Glutamatergic neuron (in vitro differentiated cells): ENCODE data around the gene LTB4R2. TPM values are rescaled to one million over a fixed set of nuclear protein-coding genes. Genes with fewer than 3 reads are reported as not detected.

Experiments
- DNase-seq: peaks from one replicate; pipeline ENCODE4 v3.0.0; 2022
- H3K27ac Mint-ChIP-seq: one replicate; pipeline ENCODE4 v1.8.0; 2020; ENCODE audit warnings: mild to moderate bottlenecking, mixed read lengths, inconsistent platforms; ENCODE audit not compliant: unreplicated experiment
- H3K27me3 Mint-ChIP-seq: one replicate; pipeline ENCODE4 v1.8.0; 2020; ENCODE audit warnings: mild to moderate bottlenecking, moderate library complexity, mixed read lengths, inconsistent platforms; ENCODE audit not compliant: unreplicated experiment
- H3K36me3 Mint-ChIP-seq: one replicate; pipeline ENCODE4 v1.8.0; 2020; ENCODE audit warnings: mild to moderate bottlenecking, mixed read lengths, inconsistent platforms; ENCODE audit not compliant: unreplicated experiment
- H3K4me1 Mint-ChIP-seq: one replicate; pipeline ENCODE4 v1.8.0; 2020; ENCODE audit warnings: mild to moderate bottlenecking, low read depth, mixed read lengths, inconsistent platforms; ENCODE audit not compliant: unreplicated experiment
- H3K4me3 Mint-ChIP-seq: one replicate; pipeline ENCODE4 v1.8.0; 2020; ENCODE audit warnings: mild to moderate bottlenecking, mixed read lengths, inconsistent platforms; ENCODE audit not compliant: unreplicated experiment
- H3K9me3 Mint-ChIP-seq: one replicate; pipeline ENCODE4 v1.8.0; 2020; ENCODE audit warnings: mild to moderate bottlenecking, moderate library complexity, mixed read lengths, inconsistent platforms; ENCODE audit not compliant: unreplicated experiment
- total RNA-seq: library from RNA; stranded (reverse); fragmentation: NEBNext Ultra II Directional; extraction: Animal tissue kit (Norgen Biotek cat#: 25700); gene quantifications from one replicate; pipeline ENCODE4 v1.2.1, GENCODE V29; 2021; ENCODE audit not compliant: unreplicated experiment
- TF ChIP-seq, protein P1 (sequence below): fragments of 200-600 bp; sonication (generic); IDR thresholded peaks from one replicate; pipeline ENCODE4 v1.5.0; 2021; ENCODE audit not compliant: partially characterized antibody, unreplicated experiment

LTB4R2 gene
- total RNA-seq, 1 donor from 2014 or later = 8.9 TPM

DNA sequence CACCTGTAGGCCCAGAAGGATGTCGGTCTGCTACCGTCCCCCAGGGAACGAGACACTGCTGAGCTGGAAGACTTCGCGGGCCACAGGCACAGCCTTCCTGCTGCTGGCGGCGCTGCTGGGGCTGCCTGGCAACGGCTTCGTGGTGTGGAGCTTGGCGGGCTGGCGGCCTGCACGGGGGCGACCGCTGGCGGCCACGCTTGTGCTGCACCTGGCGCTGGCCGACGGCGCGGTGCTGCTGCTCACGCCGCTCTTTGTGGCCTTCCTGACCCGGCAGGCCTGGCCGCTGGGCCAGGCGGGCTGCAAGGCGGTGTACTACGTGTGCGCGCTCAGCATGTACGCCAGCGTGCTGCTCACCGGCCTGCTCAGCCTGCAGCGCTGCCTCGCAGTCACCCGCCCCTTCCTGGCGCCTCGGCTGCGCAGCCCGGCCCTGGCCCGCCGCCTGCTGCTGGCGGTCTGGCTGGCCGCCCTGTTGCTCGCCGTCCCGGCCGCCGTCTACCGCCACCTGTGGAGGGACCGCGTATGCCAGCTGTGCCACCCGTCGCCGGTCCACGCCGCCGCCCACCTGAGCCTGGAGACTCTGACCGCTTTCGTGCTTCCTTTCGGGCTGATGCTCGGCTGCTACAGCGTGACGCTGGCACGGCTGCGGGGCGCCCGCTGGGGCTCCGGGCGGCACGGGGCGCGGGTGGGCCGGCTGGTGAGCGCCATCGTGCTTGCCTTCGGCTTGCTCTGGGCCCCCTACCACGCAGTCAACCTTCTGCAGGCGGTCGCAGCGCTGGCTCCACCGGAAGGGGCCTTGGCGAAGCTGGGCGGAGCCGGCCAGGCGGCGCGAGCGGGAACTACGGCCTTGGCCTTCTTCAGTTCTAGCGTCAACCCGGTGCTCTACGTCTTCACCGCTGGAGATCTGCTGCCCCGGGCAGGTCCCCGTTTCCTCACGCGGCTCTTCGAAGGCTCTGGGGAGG, 985 bp downstream of the LTB4R2 start, which contains the start of gene LTB4R:
LTB4R (plus strand) TSS at position 857 of the 959 bp plus-strand sequence. CDS start 4,150 bp downstream, outside the sequence.
- Mint-ChIP-seq H3K9me3 (peaks cover 4% of the 10 kb centered on the region), H3K4me1 (peaks cover 2% of the 10 kb centered on the region), H3K36me3 (no peaks in the 10 kb centered on the region), H3K27ac (peak within 1 kb of the TSS; percentile 48), H3K27me3 (peaks cover 17% of the 10 kb centered on the region), H3K4me3 (peak within 1 kb of the TSS; percentile 73)
- TF ChIP-seq, protein P1, sequence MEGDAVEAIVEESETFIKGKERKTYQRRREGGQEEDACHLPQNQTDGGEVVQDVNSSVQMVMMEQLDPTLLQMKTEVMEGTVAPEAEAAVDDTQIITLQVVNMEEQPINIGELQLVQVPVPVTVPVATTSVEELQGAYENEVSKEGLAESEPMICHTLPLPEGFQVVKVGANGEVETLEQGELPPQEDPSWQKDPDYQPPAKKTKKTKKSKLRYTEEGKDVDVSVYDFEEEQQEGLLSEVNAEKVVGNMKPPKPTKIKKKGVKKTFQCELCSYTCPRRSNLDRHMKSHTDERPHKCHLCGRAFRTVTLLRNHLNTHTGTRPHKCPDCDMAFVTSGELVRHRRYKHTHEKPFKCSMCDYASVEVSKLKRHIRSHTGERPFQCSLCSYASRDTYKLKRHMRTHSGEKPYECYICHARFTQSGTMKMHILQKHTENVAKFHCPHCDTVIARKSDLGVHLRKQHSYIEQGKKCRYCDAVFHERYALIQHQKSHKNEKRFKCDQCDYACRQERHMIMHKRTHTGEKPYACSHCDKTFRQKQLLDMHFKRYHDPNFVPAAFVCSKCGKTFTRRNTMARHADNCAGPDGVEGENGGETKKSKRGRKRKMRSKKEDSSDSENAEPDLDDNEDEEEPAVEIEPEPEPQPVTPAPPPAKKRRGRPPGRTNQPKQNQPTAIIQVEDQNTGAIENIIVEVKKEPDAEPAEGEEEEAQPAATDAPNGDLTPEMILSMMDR = no peak
- DNase-seq = peak; percentile 82

DNA sequence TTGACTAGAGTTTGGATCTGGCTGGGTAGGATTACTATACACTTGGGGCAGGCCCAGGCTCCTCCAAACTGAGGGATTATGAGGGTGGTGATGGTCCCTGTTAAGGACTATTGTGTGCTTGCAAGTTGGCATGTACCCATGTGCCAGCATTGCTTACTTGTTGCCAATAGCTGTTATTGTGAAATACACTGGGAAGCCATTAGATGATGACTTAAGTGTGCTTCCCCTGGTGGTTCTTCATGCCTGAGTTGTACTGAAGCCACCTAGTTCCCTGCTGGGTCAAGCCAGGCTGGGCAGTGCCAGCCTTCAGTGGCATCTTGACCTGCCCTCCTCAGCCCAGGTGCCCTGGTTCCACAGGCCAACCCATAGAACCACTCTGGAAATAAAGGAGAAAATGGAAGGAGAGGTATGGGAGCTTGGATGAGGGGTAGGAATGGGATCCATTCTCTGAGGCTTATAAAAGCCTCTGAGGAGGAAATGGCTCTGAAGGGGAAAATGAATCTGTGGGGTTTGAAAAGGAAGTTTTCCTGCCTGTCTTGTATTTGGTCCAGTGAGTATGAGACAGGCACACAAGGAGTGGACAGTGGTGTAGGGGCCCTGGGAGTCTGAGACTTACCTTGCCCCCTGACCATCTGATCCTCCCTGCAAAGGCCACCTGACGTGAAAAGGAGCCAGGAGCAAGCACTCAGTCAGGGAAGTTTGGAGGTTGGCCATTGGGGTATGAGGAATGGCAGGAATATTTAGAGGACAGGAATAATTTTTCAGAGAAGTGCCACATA, 2.1 kb downstream of the LTB4R2 start:
- no peak overlapping the region for H3K4me3 Mint-ChIP-seq
- H3K36me3 Mint-ChIP-seq = no peaks in the 10 kb centered on the region
- peaks cover 4% of the 10 kb centered on the region for H3K9me3 Mint-ChIP-seq
- H3K27ac Mint-ChIP-seq = no peak overlapping the region
- peaks cover 13% of the 10 kb centered on the region for H3K27me3 Mint-ChIP-seq
- H3K4me1 Mint-ChIP-seq = peaks cover 2% of the 10 kb centered on the region
- DNase-seq = no peak
- TF ChIP-seq, protein P1 = no peak

DNA sequence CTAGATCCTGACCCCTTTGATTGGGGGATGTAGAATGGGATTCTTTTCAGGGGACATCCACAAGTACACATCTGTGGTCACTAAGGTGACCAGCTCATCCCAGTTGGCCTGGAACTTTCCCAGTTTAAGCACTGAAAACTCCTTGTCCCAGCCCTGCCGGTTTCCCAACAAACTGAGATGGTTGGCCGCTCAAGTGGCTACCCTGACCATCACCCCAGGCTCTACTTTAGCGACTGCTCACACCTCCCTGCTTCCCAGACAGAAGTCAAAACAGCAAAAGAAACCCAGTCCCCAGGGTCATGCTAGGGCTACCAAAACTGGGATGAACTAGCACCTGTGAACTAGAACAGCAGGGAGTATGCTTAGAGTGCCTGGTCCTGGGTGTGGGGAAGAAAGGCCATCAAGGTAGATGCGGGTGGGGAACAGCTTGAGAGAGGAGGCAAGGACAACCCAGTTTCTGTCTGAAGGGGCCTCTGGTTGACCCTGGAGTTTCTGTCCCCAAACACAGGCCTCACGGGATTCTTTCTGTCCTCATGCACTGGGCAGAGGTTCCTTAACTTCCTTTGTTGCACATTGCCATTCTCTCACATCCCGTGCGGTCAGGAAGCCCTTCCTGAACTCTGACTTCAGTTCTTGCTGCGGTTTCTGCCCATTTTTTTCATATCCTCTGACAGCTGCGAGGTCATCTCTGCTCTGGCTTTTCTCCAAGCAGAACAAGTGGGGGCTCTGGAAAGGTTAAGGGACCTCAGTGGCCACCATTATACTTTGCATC, 3.0 kb downstream of the LTB4R2 start:
- Mint-ChIP-seq H3K27ac (no peak overlapping the region), H3K4me3 (no peak overlapping the region), H3K4me1 (peaks cover 2% of the 10 kb centered on the region), H3K36me3 (no peaks in the 10 kb centered on the region), H3K9me3 (peaks cover 4% of the 10 kb centered on the region), H3K27me3 (peaks cover 19% of the 10 kb centered on the region)
- TF ChIP-seq, protein P1 = no peak
- DNase-seq = no peak

- H3K4me3 Mint-ChIP-seq = no peak overlapping the region
- H3K36me3 Mint-ChIP-seq = no peaks in the 10 kb centered on the region
- H3K9me3 Mint-ChIP-seq = peaks cover 6% of the 10 kb centered on the region
- TF ChIP-seq, protein P1 = no peak
- peaks cover 20% of the 10 kb centered on the region for H3K27me3 Mint-ChIP-seq
- H3K4me1 Mint-ChIP-seq = peaks cover 2% of the 10 kb centered on the region
- no peak overlapping the region for H3K27ac Mint-ChIP-seq
- DNase-seq = no peak
Observed at GRCh38 chr14:24313913-24314312, 4.0 kb downstream of the LTB4R2 start.
